A673 (cell line): Measurements from ENCODE around the gene NAV2. TPM values are rescaled to one million over a fixed set of nuclear protein-coding genes. Genes with fewer than 3 reads are reported as not detected.

Source experiments
- BruUV-seq: library from RNA; stranded (reverse); fragments of 400-500 nt; replicated peaks from 2 replicates; lab custom pipeline; 2021; lab: Mats Ljungman, UMichigan
- CTCF ChIA-PET: fragments of 300-600 bp; sonication (Branson Sonifier 250); formaldehyde crosslinking; loops from one replicate; lab custom pipeline; 2022; ENCODE audit warnings: antibody characterized with exemption; lab: Charles Lee
- POLR2A ChIA-PET: fragments of 300-600 bp; sonication (Branson Sonifier 250); formaldehyde crosslinking; loops from one replicate; lab custom pipeline; 2022; ENCODE audit warnings: antibody characterized with exemption; ENCODE audit not compliant: low non-redundant PET; lab: Charles Lee
- DNase-seq: peaks from one replicate; pipeline ENCODE4 v3.0.0-alpha.2; 2015; ENCODE audit warnings: low spot score
- H3K27ac ChIP-seq: fragments of 200-600 bp; sonication (generic); 2 replicates; pipeline ENCODE4 v1.5.1; 2016; ENCODE audit warnings: mixed run types, low read depth, mild to moderate bottlenecking, mixed read lengths, antibody characterized with exemption, low read length; ENCODE audit not compliant: poor library complexity, severe bottlenecking
- H3K27me3 ChIP-seq: fragments of 200-600 bp; sonication (generic); replicated peaks from 2 replicates; pipeline ENCODE4 v1.6.1; 2017; ENCODE audit warnings: mixed run types, low read depth, mild to moderate bottlenecking, mixed read lengths, antibody characterized with exemption, low read length; ENCODE audit not compliant: insufficient read depth, poor library complexity
- H3K36me3 ChIP-seq: fragments of 200-600 bp; sonication (generic); 2 replicates; pipeline ENCODE4 v1.6.1; 2016; ENCODE audit warnings: mixed run types, mild to moderate bottlenecking, mixed read lengths, antibody characterized with exemption, low read length; ENCODE audit not compliant: insufficient read depth, poor library complexity, severe bottlenecking
- H3K4me1 ChIP-seq: fragments of 200-600 bp; sonication (generic); 2 replicates; pipeline ENCODE4 v1.6.1; 2017; ENCODE audit warnings: mixed run types, mild to moderate bottlenecking, mixed read lengths, antibody characterized with exemption, low read length; ENCODE audit not compliant: insufficient read depth, poor library complexity, severe bottlenecking
- H3K4me3 ChIP-seq: fragments of 200-600 bp; sonication (generic); 2 replicates; pipeline ENCODE4 v1.5.1; 2016; ENCODE audit warnings: low read depth, mixed run types, mild to moderate bottlenecking, mixed read lengths, low read length; ENCODE audit not compliant: poor library complexity, severe bottlenecking
- H3K9me3 ChIP-seq: fragments of 200-600 bp; sonication (generic); 2 replicates; pipeline ENCODE4 v1.6.1; 2016; ENCODE audit warnings: mixed run types, low read depth, mild to moderate bottlenecking, mixed read lengths, antibody characterized with exemption, low read length; ENCODE audit not compliant: poor library complexity, severe bottlenecking
- EZH2 ChIP-seq: fragments of 200-600 bp; sonication (generic); IDR thresholded peaks from 2 replicates; pipeline ENCODE4 v1.6.1; 2017; ENCODE audit warnings: borderline replicate concordance, low read depth, mild to moderate bottlenecking, mixed read lengths, antibody characterized with exemption, low read length; ENCODE audit not compliant: poor library complexity, severe bottlenecking
- intact Hi-C: fragments of 100-400 bp; cut with micrococcal nuclease; formaldehyde crosslinking; loops from one replicate; pipeline ENCODE4 v1.10.0; 2022; ENCODE audit not compliant: unreplicated experiment
- total RNA-seq: library from RNA; stranded (reverse); gene quantifications from 2 replicates; pipeline ENCODE4 v1.2.3, GENCODE V29; 2021
- TF ChIP-seq, protein P1 (sequence below): fragments of 300-800, 200-600 bp; sonication (generic); conservative IDR thresholded peaks from 2 replicates; pipeline ENCODE4 v1.5.1; 2017; ENCODE audit warnings: low read depth, mild to moderate bottlenecking, antibody characterized with exemption, low read length, moderate library complexity, mixed read lengths

NAV2 gene
- total RNA-seq, 1 experiment from 2014 or later, result not detected

DNA sequence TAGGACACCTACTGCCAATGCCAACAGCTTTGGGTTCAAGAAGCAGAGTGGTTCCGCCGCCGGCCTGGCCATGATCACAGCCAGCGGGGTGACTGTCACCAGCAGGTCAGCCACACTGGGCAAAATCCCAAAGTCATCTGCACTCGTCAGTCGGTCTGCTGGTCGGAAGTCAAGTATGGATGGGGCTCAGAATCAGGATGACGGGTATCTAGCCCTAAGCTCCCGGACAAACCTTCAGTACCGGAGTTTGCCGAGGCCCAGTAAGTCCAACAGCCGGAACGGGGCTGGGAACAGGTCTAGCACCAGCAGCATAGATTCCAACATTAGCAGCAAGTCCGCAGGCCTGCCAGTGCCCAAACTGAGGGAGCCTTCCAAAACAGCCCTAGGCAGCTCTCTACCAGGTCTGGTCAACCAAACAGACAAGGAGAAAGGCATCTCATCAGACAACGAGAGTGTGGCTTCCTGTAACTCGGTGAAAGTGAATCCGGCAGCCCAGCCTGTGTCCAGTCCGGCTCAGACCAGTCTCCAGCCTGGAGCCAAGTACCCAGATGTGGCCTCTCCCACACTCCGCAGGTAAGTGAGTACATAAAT is 332.6 kb downstream of the NAV2 start:
- no peak overlapping the region for H3K4me3 ChIP-seq
- POLR2A ChIA-PET, result no interaction called here
- intact Hi-C loops, result no loop called here
- peaks cover 7% of the 10 kb centered on the region for H3K27me3 ChIP-seq
- H3K27ac ChIP-seq, result no peak overlapping the region
- no peaks in the 10 kb centered on the region for H3K4me1 ChIP-seq
- H3K36me3 ChIP-seq, result no peaks in the 10 kb centered on the region
- TF ChIP-seq EZH2, result no peak
- TF ChIP-seq, protein P1, sequence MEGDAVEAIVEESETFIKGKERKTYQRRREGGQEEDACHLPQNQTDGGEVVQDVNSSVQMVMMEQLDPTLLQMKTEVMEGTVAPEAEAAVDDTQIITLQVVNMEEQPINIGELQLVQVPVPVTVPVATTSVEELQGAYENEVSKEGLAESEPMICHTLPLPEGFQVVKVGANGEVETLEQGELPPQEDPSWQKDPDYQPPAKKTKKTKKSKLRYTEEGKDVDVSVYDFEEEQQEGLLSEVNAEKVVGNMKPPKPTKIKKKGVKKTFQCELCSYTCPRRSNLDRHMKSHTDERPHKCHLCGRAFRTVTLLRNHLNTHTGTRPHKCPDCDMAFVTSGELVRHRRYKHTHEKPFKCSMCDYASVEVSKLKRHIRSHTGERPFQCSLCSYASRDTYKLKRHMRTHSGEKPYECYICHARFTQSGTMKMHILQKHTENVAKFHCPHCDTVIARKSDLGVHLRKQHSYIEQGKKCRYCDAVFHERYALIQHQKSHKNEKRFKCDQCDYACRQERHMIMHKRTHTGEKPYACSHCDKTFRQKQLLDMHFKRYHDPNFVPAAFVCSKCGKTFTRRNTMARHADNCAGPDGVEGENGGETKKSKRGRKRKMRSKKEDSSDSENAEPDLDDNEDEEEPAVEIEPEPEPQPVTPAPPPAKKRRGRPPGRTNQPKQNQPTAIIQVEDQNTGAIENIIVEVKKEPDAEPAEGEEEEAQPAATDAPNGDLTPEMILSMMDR, result no peak
- CTCF ChIA-PET, result no interaction called here
- no peaks in the 10 kb centered on the region for H3K9me3 ChIP-seq
- DNase-seq, result no peak
- BruUV-seq, result no TSS peak

GRCh38 chr11:20046416-20046815 is 333.8 kb downstream of the NAV2 start:
- no peak overlapping the region for H3K27ac ChIP-seq
- TF ChIP-seq EZH2, result no peak
- TF ChIP-seq, protein P1, result no peak
- no TSS peak for BruUV-seq
- H3K4me3 ChIP-seq, result no peak overlapping the region
- H3K9me3 ChIP-seq, result no peaks in the 10 kb centered on the region
- ChIA-PET CTCF (no interaction called here), POLR2A (no interaction called here)
- DNase-seq, result no peak
- intact Hi-C loops, result no loop called here
- H3K36me3 ChIP-seq, result no peaks in the 10 kb centered on the region
- peaks cover 7% of the 10 kb centered on the region for H3K27me3 ChIP-seq
- no peaks in the 10 kb centered on the region for H3K4me1 ChIP-seq

DNA sequence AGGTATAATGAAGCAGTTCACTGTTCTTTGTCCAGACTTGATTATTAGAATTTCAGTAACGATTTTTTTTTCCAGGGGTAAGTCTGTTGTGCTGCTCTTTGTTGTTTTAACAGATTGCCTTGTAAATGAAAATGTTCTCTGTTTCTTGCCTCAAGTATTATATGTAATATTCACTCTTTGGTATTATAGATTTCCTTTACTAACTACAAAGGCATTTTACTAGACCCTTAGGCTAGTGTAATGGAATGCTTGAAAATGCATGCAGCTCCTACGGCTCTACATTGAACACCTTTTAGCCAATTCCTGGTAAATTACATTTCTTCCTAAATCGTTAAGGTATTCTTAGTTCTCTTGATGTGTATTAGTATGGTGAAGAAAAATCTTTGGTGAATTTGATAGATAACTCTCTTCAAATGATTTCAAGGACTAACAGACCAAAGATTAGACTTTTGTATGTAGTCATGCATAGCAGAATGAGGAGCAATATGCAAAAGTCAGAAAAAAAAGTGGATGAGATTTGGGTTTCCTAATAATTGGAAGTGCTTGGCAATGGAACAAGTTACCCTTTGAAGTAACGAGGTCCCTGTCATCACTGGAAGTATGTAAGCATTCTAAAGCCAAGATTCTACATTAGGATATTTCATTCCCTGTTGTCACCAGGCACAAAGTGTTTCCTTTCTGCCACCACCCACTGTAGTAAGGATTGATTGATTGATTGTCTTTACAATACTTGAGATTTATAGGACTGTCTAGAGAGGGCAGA is 334.6 kb downstream of the NAV2 start:
- Histone ChIP-seq H3K9me3 (no peaks in the 10 kb centered on the region), H3K36me3 (no peaks in the 10 kb centered on the region), H3K4me1 (no peaks in the 10 kb centered on the region), H3K27me3 (peaks cover 4% of the 10 kb centered on the region), H3K27ac (no peak overlapping the region), H3K4me3 (no peak overlapping the region)
- BruUV-seq, result no TSS peak
- ChIA-PET CTCF (no interaction called here), POLR2A (no interaction called here)
- no peak for DNase-seq
- TF ChIP-seq EZH2, result no peak
- TF ChIP-seq, protein P1, result no peak
- intact Hi-C loops, result no loop called here
